Fibroblast of pulmonary artery (primary cell): ENCODE measurements around the gene ZFP57.

ENCODE experiments used
- DNase-seq: peaks from one replicate; pipeline ENCODE4 v3.0.0-alpha.2; 2010; ENCODE audit warnings: low read depth
- H3K4me3 ChIP-seq: replicated peaks from 2 replicates; pipeline ENCODE4 v1.5.1; 2011; ENCODE audit warnings: low read depth, mild to moderate bottlenecking, control low read depth, low read length, moderate library complexity
- TF ChIP-seq, protein P1 (sequence below): IDR thresholded peaks from 2 replicates; pipeline ENCODE4 v1.5.1; 2011; ENCODE audit warnings: mild to moderate bottlenecking, control low read depth, low read length, inconsistent platforms; ENCODE audit errors: missing control alignments

ZFP57 gene

DNA sequence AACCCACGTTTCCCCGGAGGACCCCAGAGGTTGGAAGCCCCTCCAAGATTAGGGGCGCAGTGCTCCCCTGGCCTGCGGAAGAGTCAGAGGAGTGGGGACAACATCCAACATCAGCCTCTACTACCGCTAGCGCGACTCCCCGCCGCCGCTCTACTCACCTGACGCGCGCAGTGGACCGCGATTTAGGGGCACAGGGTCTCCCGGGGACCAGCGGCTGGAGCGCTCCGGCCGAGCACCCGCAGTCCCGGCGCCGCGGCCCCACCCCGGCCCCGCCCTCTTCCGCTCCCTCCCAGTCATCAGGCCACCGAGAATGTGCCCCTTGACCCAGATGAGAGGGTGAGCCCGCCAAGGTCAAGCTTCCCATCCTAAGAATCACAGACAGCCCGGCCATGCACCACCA, at the start of gene ZFP57:
Gene ZFP57, minus strand, starts transcription at position 249 of the 400 bp plus-strand sequence. CDS start 4,149 bp downstream, outside the sequence.
- TF ChIP-seq, protein P1, sequence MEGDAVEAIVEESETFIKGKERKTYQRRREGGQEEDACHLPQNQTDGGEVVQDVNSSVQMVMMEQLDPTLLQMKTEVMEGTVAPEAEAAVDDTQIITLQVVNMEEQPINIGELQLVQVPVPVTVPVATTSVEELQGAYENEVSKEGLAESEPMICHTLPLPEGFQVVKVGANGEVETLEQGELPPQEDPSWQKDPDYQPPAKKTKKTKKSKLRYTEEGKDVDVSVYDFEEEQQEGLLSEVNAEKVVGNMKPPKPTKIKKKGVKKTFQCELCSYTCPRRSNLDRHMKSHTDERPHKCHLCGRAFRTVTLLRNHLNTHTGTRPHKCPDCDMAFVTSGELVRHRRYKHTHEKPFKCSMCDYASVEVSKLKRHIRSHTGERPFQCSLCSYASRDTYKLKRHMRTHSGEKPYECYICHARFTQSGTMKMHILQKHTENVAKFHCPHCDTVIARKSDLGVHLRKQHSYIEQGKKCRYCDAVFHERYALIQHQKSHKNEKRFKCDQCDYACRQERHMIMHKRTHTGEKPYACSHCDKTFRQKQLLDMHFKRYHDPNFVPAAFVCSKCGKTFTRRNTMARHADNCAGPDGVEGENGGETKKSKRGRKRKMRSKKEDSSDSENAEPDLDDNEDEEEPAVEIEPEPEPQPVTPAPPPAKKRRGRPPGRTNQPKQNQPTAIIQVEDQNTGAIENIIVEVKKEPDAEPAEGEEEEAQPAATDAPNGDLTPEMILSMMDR = no peak
- DNase-seq = no peak
- H3K4me3 ChIP-seq = peak within 1 kb of the TSS; percentile 31

DNA sequence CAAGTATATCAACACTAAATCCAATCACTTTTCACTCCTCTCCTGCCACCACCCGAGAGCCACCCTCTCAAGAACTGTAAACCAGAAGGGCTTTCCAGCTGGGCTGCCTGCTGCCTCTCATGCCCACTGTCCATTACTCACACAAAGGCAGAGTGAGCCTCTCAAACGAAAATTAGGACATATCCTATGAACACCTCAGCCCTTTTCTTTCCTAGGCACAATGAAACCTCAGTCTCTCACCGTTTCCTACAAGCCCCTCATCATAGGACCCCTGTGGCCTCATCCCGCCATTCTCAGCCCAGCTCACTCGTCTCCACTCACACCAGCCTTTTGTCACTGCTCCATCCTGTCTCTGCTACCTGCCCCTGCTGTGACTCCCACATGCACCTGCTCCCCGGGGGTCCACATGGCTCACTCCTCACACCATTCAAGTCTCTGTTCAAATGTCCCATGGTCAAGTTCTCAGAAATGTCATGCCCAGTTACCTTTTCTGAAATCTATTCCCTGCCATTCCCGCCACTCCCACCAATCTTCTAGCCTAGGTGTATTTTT, 49.7 kb upstream of the ZFP57 start:
- H3K4me3 ChIP-seq = no peak overlapping the region
- DNase-seq = no peak
- TF ChIP-seq, protein P1 = no peak

DNA sequence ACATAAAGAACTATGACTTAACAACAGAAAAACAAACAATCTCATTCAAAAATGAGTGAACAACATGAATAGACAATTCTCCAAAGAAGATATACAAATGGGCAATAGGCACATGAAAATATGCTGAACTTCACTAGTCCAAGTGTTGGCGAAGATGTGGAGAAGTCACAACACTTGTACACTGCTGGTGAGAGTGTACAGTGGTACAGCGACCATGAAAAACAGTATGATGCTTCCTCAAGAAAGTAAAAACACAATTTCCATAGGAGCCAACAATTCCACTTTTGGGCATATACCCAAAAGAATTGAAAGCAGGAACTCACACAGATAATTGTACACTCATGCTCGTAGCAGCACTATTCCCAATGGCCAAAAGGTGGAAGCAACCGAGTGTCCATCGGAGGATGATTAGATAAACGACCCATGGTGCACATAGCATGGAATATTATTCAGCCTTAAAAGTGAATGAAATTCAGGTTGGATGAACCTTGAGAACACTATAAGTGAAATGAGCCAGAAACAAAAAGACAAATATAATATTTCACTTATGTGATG, 48.9 kb upstream of the ZFP57 start:
- DNase-seq = no peak
- TF ChIP-seq, protein P1 = no peak
- H3K4me3 ChIP-seq = no peak overlapping the region

DNA sequence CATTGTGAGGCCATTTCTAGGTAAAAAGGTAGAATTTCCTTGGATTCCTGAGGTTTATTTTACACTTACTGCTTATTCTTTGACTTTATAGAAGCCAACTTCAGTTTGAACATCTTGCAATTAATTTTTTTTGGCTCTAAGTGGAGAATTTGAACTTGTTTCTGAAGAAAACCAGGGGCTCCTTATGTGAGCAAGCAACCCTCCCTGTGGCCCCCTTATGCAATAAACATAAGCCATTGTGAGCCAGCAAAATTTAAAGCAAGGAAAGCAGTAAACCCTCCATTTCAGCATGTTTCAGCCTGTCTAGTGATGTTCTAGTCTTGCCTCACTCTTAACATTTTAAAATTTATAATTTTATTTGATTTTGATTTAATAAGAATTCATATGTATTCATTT, 47.9 kb upstream of the ZFP57 start:
- DNase-seq = no peak
- no peak overlapping the region for H3K4me3 ChIP-seq
- TF ChIP-seq, protein P1 = no peak

DNA sequence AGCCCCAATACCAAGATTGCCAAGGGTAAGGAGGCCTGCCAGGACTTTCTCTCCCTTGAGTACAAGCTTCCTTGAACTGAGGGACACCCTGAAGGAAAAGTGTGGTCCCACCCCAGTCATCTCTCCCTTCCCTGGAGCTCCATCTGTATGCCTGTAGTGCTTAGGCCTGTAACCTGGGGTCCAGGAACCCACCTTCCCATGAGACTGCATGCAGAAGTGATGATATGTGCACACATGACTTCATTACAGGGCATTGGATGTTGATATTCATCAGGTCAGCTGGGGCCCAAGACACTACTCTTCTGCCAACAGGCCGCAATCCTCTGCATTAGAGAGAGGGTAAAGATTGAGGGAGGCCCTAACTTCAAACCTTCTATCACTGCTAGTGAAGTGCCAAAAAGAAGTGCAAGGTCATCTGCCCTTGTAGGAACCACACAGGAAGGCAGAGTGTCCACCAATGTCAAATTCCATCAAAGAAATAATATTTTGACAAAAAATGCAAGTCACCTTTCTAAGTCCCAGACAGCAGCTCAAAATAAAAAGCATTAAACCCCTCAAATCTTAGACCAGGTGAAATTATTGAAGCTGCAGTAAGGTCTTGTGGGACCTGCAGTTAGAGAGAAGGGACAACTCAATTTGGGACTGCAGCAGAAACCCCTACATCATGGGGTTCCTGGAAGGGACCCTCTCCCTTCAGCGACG, 47.4 kb upstream of the ZFP57 start:
- TF ChIP-seq, protein P1 = no peak
- H3K4me3 ChIP-seq = no peak overlapping the region
- DNase-seq = no peak

DNA sequence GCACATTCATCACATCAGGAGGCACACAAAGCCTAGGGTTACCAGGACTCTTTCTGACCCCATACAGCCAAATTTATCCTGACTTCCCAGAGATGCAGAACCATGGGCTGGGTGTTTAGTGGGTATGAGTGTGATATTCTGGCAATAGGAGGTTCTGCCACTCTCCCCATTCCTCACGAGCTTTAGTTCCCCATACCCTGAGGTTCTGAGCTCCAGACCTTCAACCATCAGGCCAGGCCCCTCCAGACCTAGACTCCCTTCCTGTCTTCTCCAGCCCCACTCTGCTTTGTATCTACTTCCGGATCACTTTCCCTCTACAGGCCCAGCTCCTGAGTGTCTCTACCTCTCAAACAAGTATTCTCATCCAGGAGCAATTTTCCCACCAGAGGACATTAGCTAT, 46.7 kb upstream of the ZFP57 start:
- no peak for DNase-seq
- TF ChIP-seq, protein P1 = no peak
- H3K4me3 ChIP-seq = no peak overlapping the region
